C4-2B (cell line): ENCODE results near the gene ITPR1.

Source experiments
- ZFX ChIP-seq: fragments of 450-650 bp; IDR thresholded peaks from 2 replicates; pipeline ENCODE4 v1.6.1; 2017
- TF ChIP-seq, protein P1 (sequence below): fragments of 450-650 bp; conservative IDR thresholded peaks from 2 replicates; pipeline ENCODE4 v1.5.1; 2017; ENCODE audit warnings: mild to moderate bottlenecking

DNA sequence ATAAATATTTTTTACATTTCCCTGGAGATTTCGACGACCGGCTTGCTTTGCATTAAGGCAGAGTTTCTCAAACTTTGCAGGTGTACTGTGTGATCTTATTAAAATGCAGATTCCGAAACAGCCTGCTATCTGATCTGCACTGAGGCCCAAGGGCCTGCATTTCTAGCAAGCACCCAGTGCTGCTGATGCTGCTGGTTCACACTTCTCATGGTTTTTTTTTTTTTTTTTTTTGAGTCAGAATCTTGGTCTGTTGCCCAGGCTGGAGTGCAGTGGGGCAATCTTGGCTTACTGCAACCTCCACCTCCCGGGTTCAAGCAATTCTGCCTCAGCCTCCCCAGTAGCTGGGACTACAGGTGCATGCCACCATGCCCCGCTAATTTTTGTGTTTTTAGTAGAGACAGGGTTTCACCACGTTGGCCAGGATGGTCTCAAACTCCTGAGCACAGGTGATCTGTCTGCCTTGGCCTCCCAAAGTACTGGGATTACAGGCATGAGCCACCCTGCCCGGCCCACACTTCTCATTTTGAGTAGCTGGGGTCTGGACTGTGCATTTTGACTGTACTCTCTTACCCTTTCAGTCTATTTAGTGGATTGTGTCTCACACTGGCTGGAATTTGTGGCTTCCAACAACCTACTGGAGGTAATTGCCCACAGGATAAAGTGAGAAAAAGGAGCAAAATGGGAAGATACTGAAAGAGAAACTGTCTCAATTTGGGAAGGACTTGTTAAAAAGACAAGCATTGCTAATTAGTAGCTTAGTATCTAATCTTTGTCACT, 94.1 kb downstream of the ITPR1 start:
- TF ChIP-seq, protein P1, sequence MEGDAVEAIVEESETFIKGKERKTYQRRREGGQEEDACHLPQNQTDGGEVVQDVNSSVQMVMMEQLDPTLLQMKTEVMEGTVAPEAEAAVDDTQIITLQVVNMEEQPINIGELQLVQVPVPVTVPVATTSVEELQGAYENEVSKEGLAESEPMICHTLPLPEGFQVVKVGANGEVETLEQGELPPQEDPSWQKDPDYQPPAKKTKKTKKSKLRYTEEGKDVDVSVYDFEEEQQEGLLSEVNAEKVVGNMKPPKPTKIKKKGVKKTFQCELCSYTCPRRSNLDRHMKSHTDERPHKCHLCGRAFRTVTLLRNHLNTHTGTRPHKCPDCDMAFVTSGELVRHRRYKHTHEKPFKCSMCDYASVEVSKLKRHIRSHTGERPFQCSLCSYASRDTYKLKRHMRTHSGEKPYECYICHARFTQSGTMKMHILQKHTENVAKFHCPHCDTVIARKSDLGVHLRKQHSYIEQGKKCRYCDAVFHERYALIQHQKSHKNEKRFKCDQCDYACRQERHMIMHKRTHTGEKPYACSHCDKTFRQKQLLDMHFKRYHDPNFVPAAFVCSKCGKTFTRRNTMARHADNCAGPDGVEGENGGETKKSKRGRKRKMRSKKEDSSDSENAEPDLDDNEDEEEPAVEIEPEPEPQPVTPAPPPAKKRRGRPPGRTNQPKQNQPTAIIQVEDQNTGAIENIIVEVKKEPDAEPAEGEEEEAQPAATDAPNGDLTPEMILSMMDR: no peak
- TF ChIP-seq ZFX: no peak
